Measurements from ENCODE around the gene PSORS1C1.

PSORS1C1 gene

DNA sequence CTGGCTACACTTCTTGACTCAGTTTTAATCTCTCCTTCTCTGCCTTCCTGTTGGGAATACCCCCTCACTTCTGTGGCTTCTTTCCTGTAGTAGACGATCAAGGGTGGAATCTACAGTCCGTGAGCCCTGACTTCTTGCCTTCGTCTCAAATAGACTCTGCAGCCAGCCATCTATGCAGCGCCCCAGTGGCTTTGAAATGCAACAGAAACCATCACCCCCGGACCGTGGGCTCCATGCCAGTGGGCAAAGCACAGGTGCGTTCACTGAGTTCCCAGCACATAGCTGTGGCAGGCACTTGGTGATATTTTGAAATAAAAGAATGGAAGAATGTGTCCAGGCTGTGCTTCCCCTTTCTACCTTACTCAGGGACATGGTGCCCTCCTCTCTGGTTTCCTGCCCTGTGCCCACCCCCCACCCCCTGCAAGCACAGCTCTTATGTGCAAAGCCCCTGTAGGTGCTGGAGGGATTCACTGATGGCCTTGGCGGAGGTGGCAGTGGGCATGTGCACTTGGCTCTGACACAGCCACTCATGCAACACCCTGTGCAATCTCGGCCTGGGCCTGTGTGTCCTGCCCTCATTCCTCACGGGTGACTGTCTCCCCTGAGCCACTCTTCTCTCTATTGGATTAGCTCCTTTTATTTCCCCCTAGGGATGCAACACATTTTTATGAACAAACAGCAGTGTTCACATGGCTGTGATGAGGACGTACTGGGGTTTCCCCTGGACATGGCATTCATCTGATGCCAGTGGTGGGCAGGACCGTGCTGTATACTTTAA, 11.2 kb downstream of the PSORS1C1 start:
- no peak for DNase-seq (ENCODE audit: low read depth, low spot score)

- DNase-seq (ENCODE audit: low read depth, low spot score) = no peak
Measured at GRCh38 chr6:31126396-31127175, 12.0 kb downstream of the PSORS1C1 start.

GRCh38 chr6:31128093-31128676, 13.6 kb downstream of the PSORS1C1 start:
- no peak for DNase-seq (ENCODE audit: low read depth, low spot score)

- DNase-seq (ENCODE audit: low read depth, low spot score) = no peak
Measured at GRCh38 chr6:31129130-31129529, 14.5 kb downstream of the PSORS1C1 start.

GRCh38 chr6:31130751-31131150, 16.2 kb downstream of the PSORS1C1 start:
- DNase-seq (ENCODE audit: low read depth, low spot score) = no peak

DNA sequence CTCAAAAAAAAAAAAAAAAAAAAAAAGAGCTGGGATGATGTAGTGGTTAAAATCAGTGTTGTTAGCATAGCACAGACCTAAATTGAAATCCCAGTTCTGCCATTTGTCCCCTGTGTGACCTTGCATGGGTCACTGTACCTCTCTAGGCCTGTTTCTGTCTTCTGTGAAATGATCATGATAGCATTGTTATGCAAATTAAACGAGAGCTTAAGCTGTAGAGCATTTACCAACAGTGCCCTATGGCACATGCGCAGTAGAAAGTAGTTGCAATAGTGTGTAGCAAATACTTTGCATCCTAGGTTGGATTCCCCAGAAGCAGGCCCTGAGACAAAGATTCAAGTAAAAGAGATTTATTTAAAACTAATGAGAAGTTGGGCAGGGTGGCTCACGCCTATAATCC, 17.0 kb downstream of the PSORS1C1 start:
- no peak for DNase-seq (ENCODE audit: low read depth, low spot score)

DNA sequence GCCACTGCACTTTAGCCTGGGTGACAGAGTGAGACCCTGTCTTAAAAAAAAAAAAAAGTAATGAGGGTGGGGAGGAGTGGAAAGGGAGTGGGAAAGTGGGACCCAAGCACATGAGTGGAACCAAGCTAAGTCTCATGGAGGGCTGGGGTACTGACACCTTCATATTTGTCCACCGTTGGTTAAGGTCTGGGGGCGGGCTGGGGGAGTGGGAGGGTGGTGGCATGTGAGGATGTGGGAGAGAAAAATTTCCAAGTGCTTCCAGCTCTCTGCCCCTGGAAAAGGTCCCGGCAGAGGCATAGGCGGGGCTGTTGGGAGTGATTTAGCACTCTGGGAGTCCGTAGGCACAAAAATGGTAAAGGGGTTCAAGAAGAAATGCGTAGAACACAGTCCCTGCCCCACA, 18.2 kb downstream of the PSORS1C1 start:
- DNase-seq (ENCODE audit: low read depth, low spot score) = no peak

DNA sequence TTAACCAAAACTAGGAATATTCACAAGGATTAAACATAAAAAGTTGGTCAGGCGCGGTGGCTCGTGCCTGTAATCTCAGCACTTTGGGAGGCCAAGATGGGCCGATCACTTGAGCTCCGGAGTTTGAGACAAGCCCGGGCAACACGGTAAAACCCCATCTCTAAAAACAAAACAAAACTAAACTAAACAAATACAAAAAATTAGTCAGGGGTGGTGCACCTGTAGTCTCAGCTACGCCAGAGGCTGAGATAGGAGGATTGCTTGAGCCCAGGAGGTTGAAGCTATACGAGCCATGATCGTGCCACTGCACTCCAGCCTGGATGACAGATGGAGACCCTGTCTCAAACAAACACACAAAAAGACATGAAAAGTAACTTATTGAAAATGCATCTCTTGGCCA, 21.1 kb downstream of the PSORS1C1 start:
- no peak for DNase-seq (ENCODE audit: low read depth, low spot score)

GRCh38 chr6:31138982-31139381, 24.4 kb downstream of the PSORS1C1 start, which contains the start of gene PSORS1C2:
Gene PSORS1C2 (minus strand): TSS chr6:31139066. CDS start chr6:31139026, 40 bp downstream.
- DNase-seq (ENCODE audit: low read depth, low spot score) = no peak

- DNase-seq (ENCODE audit: low read depth, low spot score) = no peak
Measured at GRCh38 chr6:31139599-31139998, 25.0 kb downstream of the PSORS1C1 start.

GRCh38 chr6:31140643-31141042, 26.0 kb downstream of the PSORS1C1 start:
- no peak for DNase-seq (ENCODE audit: low read depth, low spot score)

DNA sequence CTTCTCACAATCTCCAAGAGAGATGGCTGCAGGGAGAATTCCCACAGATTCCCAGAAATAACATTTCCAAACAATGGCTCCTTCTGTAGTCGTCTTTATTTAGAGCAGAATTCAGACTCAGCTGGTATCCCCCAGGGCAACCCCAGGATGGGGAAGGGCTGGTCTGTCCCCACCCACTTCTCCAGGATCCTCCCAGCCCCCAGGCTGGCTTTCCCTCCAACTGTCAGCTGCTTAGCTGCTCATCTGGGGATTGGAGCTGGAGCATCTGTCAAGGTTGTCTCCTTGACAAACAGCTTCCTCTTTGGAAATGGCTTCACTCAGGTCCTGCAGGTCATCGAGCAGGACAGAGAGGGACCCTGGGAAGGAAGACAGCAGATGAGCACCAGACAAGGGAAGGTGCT, 27.8 kb downstream of the PSORS1C1 start:
- no peak for DNase-seq (ENCODE audit: low read depth, low spot score)

DNA sequence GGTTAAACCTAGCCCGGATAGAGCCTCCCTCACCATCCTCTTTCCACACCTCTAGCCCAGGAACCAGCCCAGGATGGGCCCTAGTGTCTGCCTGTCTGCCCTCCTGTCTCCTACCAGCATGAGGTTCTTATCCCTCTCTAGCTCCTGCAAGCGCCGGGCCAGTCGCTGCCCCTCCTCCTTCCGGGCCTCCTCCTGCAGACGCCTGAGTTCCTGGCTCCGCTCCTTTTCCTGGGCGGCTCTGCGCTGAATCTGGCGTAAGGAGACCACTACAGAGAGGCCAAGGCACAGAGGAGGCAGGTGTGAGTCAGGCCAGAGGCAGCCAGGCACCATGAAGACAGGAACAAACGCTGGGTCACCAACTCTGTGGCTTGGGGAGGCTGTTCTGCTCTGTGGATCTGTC, 28.5 kb downstream of the PSORS1C1 start:
- no peak for DNase-seq (ENCODE audit: low read depth, low spot score)

DNA sequence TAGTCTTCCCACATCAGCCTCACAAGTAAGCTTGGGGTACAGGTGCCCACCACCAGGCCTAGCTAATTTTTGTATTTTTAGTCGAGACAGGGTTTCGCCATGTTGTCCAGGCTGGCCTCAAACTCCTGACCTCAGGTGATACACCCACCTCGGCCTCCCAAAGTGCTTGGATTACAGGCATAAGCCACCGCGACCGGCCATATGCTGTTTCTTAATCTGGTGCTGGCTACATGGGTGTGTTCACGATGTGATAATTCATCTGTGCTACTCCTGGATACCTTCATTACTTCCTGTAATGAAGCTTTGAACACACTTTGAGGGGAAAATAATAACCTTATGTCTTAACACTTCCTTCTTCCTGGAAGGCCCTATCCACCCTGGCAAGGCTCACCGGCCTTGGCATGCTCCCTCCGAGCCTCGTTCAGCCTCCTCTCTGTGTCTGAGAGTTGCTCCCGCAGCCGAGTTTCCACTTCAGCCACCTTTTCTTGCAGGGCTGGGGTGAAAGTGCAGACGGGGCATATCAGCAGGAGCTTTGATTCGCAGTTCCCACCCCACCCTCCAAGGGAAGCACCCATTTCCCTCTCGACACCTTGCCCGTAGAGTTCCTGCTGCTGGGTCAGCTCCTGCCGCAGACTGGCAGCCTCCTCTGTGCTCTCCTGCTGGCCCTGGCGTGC, 29.8 kb downstream of the PSORS1C1 start:
- DNase-seq (ENCODE audit: low read depth, low spot score) = no peak

DNA sequence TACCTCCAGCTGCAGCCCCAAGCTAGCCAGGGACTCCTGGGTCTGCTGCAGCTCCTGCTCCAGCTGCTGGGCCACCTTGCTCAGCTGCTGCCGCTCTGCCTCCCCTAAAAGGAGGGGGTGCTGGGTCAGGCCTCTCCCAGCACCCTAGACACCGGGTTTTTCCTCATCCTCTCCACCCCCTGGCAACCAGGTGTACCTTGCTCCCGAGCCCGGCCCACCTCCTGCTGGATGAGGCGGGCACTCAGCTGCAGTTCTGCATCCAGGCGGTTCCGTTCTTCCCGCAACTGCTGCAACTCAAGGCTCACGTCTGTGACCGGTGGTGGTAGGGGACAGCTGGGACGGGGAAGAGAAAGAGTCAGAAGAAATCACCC, 30.4 kb downstream of the PSORS1C1 start:
- DNase-seq (ENCODE audit: low read depth, low spot score) = no peak

GRCh38 chr6:31145386-31145785, 30.8 kb downstream of the PSORS1C1 start:
- DNase-seq (ENCODE audit: low read depth, low spot score) = no peak

GRCh38 chr6:31149827-31150447, 35.3 kb downstream of the PSORS1C1 start:
- DNase-seq (ENCODE audit: low read depth, low spot score) = no peak

DNA sequence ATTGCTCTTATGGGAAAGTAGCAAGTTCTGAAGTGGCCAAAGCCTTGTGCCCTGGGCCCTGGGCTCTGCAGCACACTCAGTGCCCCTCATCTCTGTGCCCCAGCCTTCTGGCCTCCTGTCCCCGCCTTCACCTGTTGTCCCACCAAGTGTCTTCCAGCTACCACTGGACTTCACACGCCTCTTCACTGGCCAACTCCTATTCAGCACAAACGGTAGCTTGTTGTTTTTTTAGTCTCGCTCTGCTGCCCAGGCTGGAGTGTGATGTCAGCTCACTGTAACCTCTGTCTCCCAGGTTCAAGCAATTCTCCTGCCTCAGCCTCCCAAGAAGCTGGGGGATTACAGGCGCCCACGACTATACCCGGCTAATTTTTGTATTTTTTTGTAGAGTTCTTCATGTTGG, 38.2 kb downstream of the PSORS1C1 start:
- DNase-seq (ENCODE audit: low read depth, low spot score) = no peak

DNA sequence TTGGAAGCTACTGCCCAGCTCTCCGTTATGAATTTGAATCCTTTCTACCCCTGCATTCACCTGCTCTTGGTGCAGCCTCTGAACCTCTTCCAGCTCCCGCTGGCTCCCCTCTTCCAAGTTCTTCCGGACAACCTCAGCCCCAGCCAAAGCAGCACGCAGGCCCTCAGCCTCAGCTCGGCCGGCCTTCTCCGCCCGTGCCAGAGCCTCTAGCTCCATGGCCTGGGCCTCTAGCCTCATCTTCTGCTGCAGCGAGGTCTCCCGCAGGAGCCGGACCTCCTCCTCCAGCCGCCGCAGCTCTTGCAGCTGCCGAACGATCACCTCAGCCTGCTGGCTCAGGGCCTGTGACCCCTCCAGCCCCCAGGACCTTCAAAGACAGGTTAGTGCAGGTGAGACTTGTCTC, 39.8 kb downstream of the PSORS1C1 start:
- no peak for DNase-seq (ENCODE audit: low read depth, low spot score)

- no peak for DNase-seq (ENCODE audit: low read depth, low spot score)
Measured at GRCh38 chr6:31156641-31157040, 42.0 kb downstream of the PSORS1C1 start.

- no peak for DNase-seq (ENCODE audit: low read depth, low spot score)
Measured at GRCh38 chr6:31157513-31158139, 43.0 kb downstream of the PSORS1C1 start, which contains the start of gene CCHCR1. Gene CCHCR1 (minus strand): TSS chr6:31157802. CDS start chr6:31157600, 202 bp downstream.

All from brain pericyte (primary cell).